Trophoblast cell (in vitro differentiated cells and primary cell): ENCODE results near the gene MSH5.

Experiments
- DNase-seq, 2 donors: peaks; one replicate each; pipeline ENCODE4 v3.0.0-alpha.2; 2016
- H2AFZ ChIP-seq: 2 replicates; pipeline ENCODE4 v1.6.1; 2013; ENCODE audit warnings: low read length, moderate library complexity, mild to moderate bottlenecking; ENCODE audit not compliant: insufficient read depth, poor library complexity
- H2AK5ac ChIP-seq: 2 replicates; pipeline ENCODE4 v1.6.1; 2013; ENCODE audit warnings: mild to moderate bottlenecking, low read length
- H2BK120ac ChIP-seq: 2 replicates; pipeline ENCODE4 v1.6.1; 2013; ENCODE audit warnings: low read length, mild to moderate bottlenecking, moderate library complexity; ENCODE audit not compliant: insufficient read depth, poor library complexity
- H2BK12ac ChIP-seq: 2 replicates; pipeline ENCODE4 v1.6.1; 2013; ENCODE audit warnings: mild to moderate bottlenecking, low read length, moderate library complexity
- H2BK5ac ChIP-seq: 2 replicates; pipeline ENCODE4 v1.6.1; 2013; ENCODE audit warnings: low read length, low read depth, moderate library complexity, mild to moderate bottlenecking; ENCODE audit not compliant: poor library complexity
- H3K14ac ChIP-seq: 2 replicates; pipeline ENCODE4 v1.6.1; 2013; ENCODE audit warnings: mild to moderate bottlenecking, low read length
- H3K18ac ChIP-seq: 2 replicates; pipeline ENCODE4 v1.6.1; 2013; ENCODE audit warnings: mild to moderate bottlenecking, low read length
- H3K23ac ChIP-seq: 2 replicates; pipeline ENCODE4 v1.6.1; 2013; ENCODE audit warnings: low read length
- H3K27ac ChIP-seq: 2 replicates; pipeline ENCODE4 v1.5.1; 2013; ENCODE audit warnings: low read depth, mild to moderate bottlenecking, inconsistent platforms, low read length, moderate library complexity
- H3K27me3 ChIP-seq: 2 replicates; pipeline ENCODE4 v1.6.1; 2013; ENCODE audit warnings: inconsistent platforms, mild to moderate bottlenecking, low read length, moderate library complexity; ENCODE audit not compliant: insufficient read depth
- H3K36me3 ChIP-seq, 2 experiments: 1 replicate in 1 of 2; 2 replicates in 1 of 2; pipeline ENCODE4 v1.6.1; 2013; ENCODE audit warnings: low read length in 2 of 2, mild to moderate bottlenecking in 2 of 2, moderate library complexity in 1 of 2; ENCODE audit not compliant: insufficient read depth in 2 of 2, control insufficient read depth in 1 of 2
- H3K4ac ChIP-seq: 2 replicates; pipeline ENCODE4 v1.6.1; 2013; ENCODE audit warnings: low read depth, mild to moderate bottlenecking, low read length, moderate library complexity
- H3K4me1 ChIP-seq, 2 experiments: 1 replicate in 1 of 2; 2 replicates in 1 of 2; pipeline ENCODE4 v1.6.1; 2013; ENCODE audit warnings: low read length in 2 of 2, mild to moderate bottlenecking in 2 of 2, moderate library complexity in 1 of 2; ENCODE audit not compliant: insufficient read depth in 2 of 2, control insufficient read depth in 1 of 2
- H3K4me2 ChIP-seq: 2 replicates; pipeline ENCODE4 v1.6.1; 2013; ENCODE audit warnings: inconsistent platforms, mild to moderate bottlenecking, low read length, moderate library complexity
- H3K4me3 ChIP-seq: 2 replicates; pipeline ENCODE4 v1.5.1; 2013; ENCODE audit warnings: mild to moderate bottlenecking, low read depth, low read length, inconsistent platforms
- H3K79me1 ChIP-seq: one replicate; pipeline ENCODE4 v1.6.1; 2013; ENCODE audit warnings: low read length
- H3K79me2 ChIP-seq: 2 replicates; pipeline ENCODE4 v1.6.1; 2013; ENCODE audit warnings: low read length, mild to moderate bottlenecking; ENCODE audit not compliant: control insufficient read depth, insufficient read depth, poor library complexity
- H3K9ac ChIP-seq: 2 replicates; pipeline ENCODE4 v1.6.1; 2013; ENCODE audit warnings: mild to moderate bottlenecking, low read length
- H3K9me3 ChIP-seq: 2 replicates; pipeline ENCODE4 v1.6.1; 2013; ENCODE audit warnings: low read depth, mild to moderate bottlenecking, control low read depth, inconsistent platforms, low read length; ENCODE audit not compliant: insufficient read depth
- H4K12ac ChIP-seq: 2 replicates; pipeline ENCODE4 v1.6.1; 2013; ENCODE audit warnings: low read depth, mild to moderate bottlenecking, low read length, moderate library complexity
- H4K8ac ChIP-seq: 2 replicates; pipeline ENCODE4 v1.6.1; 2013; ENCODE audit warnings: low read depth, mild to moderate bottlenecking, low read length, moderate library complexity
- H4K91ac ChIP-seq: one replicate; pipeline ENCODE4 v1.6.1; 2013; ENCODE audit warnings: low read depth, mild to moderate bottlenecking, low read length, moderate library complexity
- WGBS: extraction: QIAGEN DNeasy Blood & Tissue Kit; methylation state at CpG from one replicate; pipeline ENCODE4 v1.1.7; 2013; ENCODE audit warnings: missing lambda C conversion rate; ENCODE audit not compliant: insufficient read length, insufficient coverage; ENCODE audit errors: extremely low coverage; 5-methylcytosine and 5-hydroxymethylcytosine counted together

Gene MSH5

GRCh38 chr6:31737315-31737990, 2.4 kb upstream of the MSH5 start:
- Histone ChIP-seq H3K4me3 (no peak overlapping the region), H4K91ac (peak overlapping the region; percentile 88), H3K23ac (no peak overlapping the region), H2AFZ (no peak overlapping the region), H3K9me3 (no peaks in the 10 kb centered on the region), H3K14ac (no peak overlapping the region), H3K79me2 (peaks cover 27% of the 10 kb centered on the region), H3K27me3 (no peaks in the 10 kb centered on the region), H3K36me3 (peaks cover 14 to 19% of the 10 kb centered on the region in 2 experiments), H3K4me1 (peaks cover 30 to 32% of the 10 kb centered on the region in 2 experiments), H3K9ac (no peak overlapping the region), H3K18ac (no peak overlapping the region), H3K79me1 (peaks cover 39% of the 10 kb centered on the region), H4K12ac (no peak overlapping the region), H3K27ac (peak overlapping the region; percentile 63), H2BK120ac (peak overlapping the region; percentile 59), H3K4me2 (peak overlapping the region; percentile 15), H4K8ac (peak overlapping the region; percentile 40), H2BK5ac (peak overlapping the region; percentile 68), H3K4ac (peak overlapping the region; percentile 23), H2AK5ac (no peak overlapping the region), H2BK12ac (peak overlapping the region; percentile 72)
- no peak for DNase-seq
- 100% methylated on average over 2 of the region's 7 CpGs for WGBS

- no CpG with 5 or more reads among the region's 6 CpGs for WGBS
- peaks cover 11 to 14% of the 10 kb centered on the region in 2 experiments for H3K36me3 ChIP-seq
- H4K8ac ChIP-seq = peak overlapping the region; percentile 70
These were observed 1.5 kb upstream of the MSH5 start for GRCh38 chr6:31737991-31738979.

GRCh38 chr6:31740397-31741223, 805 bp downstream of the MSH5 start:
- Histone ChIP-seq H3K14ac (peak overlapping the region; percentile 95), H3K23ac (no peak overlapping the region), H4K91ac (peak overlapping the region; percentile 92), H3K9me3 (no peaks in the 10 kb centered on the region), H3K9ac (peak overlapping the region; percentile 3), H3K79me1 (peaks cover 26% of the 10 kb centered on the region), H2BK5ac (peak overlapping the region; percentile 48), H3K4ac (peak overlapping the region; percentile 60), H3K4me3 (peak overlapping the region; percentile 76), H3K4me2 (peak overlapping the region; percentile 62), H4K12ac (peak overlapping the region; percentile 96), H2AK5ac (peak overlapping the region; percentile 89), H3K79me2 (peaks cover 12% of the 10 kb centered on the region), H4K8ac (peak overlapping the region; percentile 98), H3K27ac (peak overlapping the region; percentile 29), H3K18ac (peak overlapping the region; percentile 79), H3K27me3 (no peaks in the 10 kb centered on the region), H3K36me3 (peaks cover 0 to 3% of the 10 kb centered on the region in 2 experiments), H2BK120ac (peak overlapping the region; percentile 77), H2BK12ac (peak overlapping the region; percentile 75), H3K4me1 (peaks cover 22 to 27% of the 10 kb centered on the region in 2 experiments), H2AFZ (peak overlapping the region; percentile 87)
- DNase-seq = no peak
- WGBS = no CpG with 5 or more reads among the region's 29 CpGs

More at GRCh38 chr6:31737991-31738979, 1.5 kb upstream of the MSH5 start:
- Histone ChIP-seq H4K12ac (peak overlapping the region; percentile 10), H3K4me2 (peak overlapping the region; percentile 15), H3K9me3 (no peaks in the 10 kb centered on the region), H3K27ac (peak overlapping the region; percentile 70), H2AK5ac (peak overlapping the region; percentile 76), H3K9ac (no peak overlapping the region), H2BK120ac (peak overlapping the region; percentile 59), H3K18ac (peak overlapping the region; percentile 57), H3K27me3 (no peaks in the 10 kb centered on the region), H4K91ac (peak overlapping the region; percentile 88), H3K4ac (peak overlapping the region; percentile 23), H3K79me2 (peaks cover 27% of the 10 kb centered on the region), H3K14ac (peak overlapping the region; percentile 73), H3K4me3 (no peak overlapping the region), H3K23ac (no peak overlapping the region), H3K79me1 (peaks cover 39% of the 10 kb centered on the region), H2AFZ (no peak overlapping the region), H2BK5ac (peak overlapping the region; percentile 68), H3K4me1 (peaks cover 30 to 32% of the 10 kb centered on the region in 2 experiments), H2BK12ac (peak overlapping the region; percentile 72)
- peak in 1 of 2 donors; percentile 29 for DNase-seq

GRCh38 chr6:31741815-31742214, 2.0 kb downstream of the MSH5 start:
- no peak overlapping the region for H2AK5ac ChIP-seq
- H4K12ac ChIP-seq = no peak overlapping the region
- no peak overlapping the region for H2AFZ ChIP-seq
- no peak overlapping the region for H4K91ac ChIP-seq
- no peak overlapping the region for H3K4me3 ChIP-seq
- H3K9ac ChIP-seq = no peak overlapping the region
- WGBS = no CpG with 5 or more reads among the region's 2 CpGs
- H2BK120ac ChIP-seq = no peak overlapping the region
- no peaks in the 10 kb centered on the region for H3K9me3 ChIP-seq
- no peak for DNase-seq
- H3K36me3 ChIP-seq = peaks cover 0 to 3% of the 10 kb centered on the region in 2 experiments
- no peak overlapping the region for H2BK12ac ChIP-seq
- H3K4me1 ChIP-seq = peaks cover 19 to 24% of the 10 kb centered on the region in 2 experiments
- H3K23ac ChIP-seq = no peak overlapping the region
- no peak overlapping the region for H2BK5ac ChIP-seq
- H3K27ac ChIP-seq = no peak overlapping the region
- H3K4ac ChIP-seq = no peak overlapping the region
- no peak overlapping the region for H3K14ac ChIP-seq
- no peak overlapping the region for H3K4me2 ChIP-seq
- no peak overlapping the region for H3K18ac ChIP-seq
- peaks cover 17% of the 10 kb centered on the region for H3K79me1 ChIP-seq
- no peaks in the 10 kb centered on the region for H3K27me3 ChIP-seq
- no peak overlapping the region for H4K8ac ChIP-seq
- peaks cover 4% of the 10 kb centered on the region for H3K79me2 ChIP-seq
